Cerebellar cortex (tissue), 1 donor: ENCODE data around the gene DUSP9.

Experiments
- DNase-seq: peaks from one replicate; pipeline ENCODE4 v3.0.0-alpha.2; 2015; ENCODE audit warnings: low spot score

DUSP9 gene

GRCh38 chrX:153621949-153622598, 24.9 kb upstream of the DUSP9 start:
- no peak for DNase-seq

DNA sequence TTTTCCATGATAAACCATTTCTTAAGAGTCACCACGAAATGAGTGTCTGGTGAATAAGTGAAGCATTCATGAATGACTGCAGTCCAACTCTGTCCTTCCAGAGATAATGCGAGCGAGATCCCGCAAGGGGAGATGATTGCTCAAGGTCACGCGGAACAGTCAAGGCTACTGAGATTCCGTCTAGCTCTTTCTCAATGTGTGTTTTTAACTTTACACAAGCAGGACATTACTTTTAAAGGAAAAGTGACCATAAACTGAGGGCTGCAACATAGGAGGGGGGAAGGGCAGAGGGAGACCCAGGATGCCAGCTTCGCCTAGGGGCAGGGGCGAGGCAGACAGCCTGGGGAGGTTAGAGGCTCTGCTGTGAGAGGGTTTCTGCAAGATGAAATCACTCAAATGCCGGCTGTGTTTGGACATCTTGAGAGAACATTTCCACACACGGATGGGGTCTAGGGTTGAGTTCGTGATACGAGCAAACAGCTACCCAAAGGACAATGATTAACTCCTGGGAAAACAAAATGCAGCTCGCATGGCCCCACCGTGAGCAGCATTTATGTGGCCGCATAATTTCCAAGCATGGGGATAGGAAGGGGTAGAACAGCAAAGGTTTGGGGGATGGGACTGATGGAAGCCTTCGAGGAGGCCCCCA, 24.2 kb upstream of the DUSP9 start:
- DNase-seq, result no peak

DNA sequence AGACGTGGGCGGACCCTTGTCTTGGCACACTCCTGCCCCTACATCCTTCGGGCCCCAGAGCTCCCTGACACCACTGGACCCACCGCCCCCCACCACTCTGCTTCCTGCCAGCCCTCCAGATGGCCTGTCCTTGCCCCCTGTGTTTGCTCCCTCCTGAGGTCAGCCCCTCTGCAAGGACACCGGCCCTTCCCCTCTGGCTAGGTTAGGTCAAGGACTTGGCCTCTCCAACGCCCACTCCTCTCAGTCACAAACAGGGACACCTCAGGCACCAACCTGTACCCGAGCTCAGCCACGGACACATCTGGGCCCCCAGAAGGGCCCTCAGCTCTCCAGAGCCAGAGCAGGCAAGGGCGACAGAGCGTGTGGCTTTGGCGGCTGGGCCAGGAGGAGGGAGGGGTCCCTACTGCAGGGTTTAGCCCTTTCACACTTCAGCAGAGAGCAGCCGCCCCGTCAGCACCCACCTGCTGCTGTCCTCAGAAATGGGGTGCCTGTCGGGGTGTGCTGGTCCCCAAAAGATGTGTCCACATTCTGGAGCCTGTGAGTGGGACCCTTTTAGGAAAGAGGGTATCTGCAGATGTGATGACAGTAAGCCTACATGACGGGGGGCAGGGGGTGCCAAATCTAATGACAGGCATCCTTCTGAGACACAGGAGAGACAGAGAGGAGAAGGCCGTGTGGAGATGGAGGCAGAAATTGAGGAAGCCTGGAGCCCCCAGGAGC, 23.5 kb upstream of the DUSP9 start:
- no peak for DNase-seq

- DNase-seq, result no peak
Measured at GRCh38 chrX:153624196-153625091, 22.6 kb upstream of the DUSP9 start.

GRCh38 chrX:153625271-153626024, 21.6 kb upstream of the DUSP9 start:
- no peak for DNase-seq

GRCh38 chrX:153626025-153626633, 20.9 kb upstream of the DUSP9 start:
- no peak for DNase-seq

- no peak for DNase-seq
Measured at GRCh38 chrX:153626863-153627674, 19.9 kb upstream of the DUSP9 start.

- no peak for DNase-seq
Measured at GRCh38 chrX:153627675-153628111, 19.3 kb upstream of the DUSP9 start.

DNA sequence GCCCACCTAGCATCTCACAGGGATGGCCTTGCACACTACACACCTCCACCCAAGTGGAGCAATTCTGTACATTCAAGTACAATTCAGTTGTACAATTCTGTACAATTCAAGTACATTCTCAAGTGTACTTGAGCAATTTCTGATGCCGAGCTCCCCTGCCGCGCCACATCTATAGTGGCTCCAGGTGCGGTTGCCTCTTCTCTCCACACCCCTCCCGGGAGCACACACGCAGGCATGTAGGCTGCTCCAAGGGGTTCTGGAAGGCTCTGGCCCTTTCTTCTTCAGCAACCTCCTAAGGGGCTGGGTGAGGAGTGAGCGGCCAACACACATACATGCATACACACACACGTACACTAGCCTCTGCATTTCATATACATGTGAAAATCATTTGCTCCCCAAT, 18.9 kb upstream of the DUSP9 start:
- DNase-seq, result no peak

- no peak for DNase-seq
Measured at GRCh38 chrX:153628665-153629064, 18.3 kb upstream of the DUSP9 start.

GRCh38 chrX:153631346-153631745, 15.7 kb upstream of the DUSP9 start:
- no peak for DNase-seq

- no peak for DNase-seq
Measured at GRCh38 chrX:153631907-153632594, 15.0 kb upstream of the DUSP9 start.

DNA sequence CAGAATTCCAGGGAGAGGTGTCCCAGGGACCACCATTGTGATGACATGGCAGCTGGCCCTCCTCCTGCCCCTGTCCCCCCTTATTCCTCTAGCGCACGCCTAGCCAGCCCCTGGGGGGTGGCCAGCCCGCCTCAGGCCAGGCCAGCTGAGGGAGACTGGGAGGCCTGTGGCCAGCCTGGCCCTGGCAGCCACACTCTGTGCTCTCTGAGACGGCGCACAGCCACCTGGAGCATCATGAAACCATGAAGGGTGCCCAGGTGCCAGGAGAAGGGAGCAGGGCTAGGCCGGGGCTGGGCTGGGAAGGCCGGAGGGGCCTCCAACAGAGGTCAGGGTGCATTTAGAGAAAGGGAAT, 14.4 kb upstream of the DUSP9 start:
- no peak for DNase-seq

GRCh38 chrX:153633048-153633447, 14.0 kb upstream of the DUSP9 start:
- DNase-seq, result no peak

GRCh38 chrX:153633607-153634180, 13.3 kb upstream of the DUSP9 start:
- DNase-seq, result no peak

GRCh38 chrX:153634236-153634635, 12.8 kb upstream of the DUSP9 start:
- no peak for DNase-seq

DNA sequence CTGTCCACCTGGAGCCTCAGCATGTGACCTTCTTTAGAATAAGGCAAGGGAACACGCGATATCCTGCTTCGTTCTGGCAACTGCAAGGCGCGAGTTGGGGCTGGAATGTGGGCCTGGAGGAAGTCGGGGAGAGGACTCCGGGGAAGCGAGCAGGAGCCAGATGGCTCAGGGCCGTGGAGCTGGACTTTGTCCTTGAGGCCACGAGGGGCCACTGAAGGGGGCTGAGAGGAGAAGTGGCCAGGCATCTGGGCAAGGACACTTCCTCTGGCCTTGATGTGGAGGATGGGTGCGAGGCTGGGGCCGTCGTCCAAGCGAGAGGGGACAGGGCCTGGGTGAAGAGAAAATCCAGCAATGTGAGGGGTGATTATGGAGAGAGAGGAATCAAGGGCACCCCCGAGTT, 12.2 kb upstream of the DUSP9 start:
- no peak for DNase-seq

DNA sequence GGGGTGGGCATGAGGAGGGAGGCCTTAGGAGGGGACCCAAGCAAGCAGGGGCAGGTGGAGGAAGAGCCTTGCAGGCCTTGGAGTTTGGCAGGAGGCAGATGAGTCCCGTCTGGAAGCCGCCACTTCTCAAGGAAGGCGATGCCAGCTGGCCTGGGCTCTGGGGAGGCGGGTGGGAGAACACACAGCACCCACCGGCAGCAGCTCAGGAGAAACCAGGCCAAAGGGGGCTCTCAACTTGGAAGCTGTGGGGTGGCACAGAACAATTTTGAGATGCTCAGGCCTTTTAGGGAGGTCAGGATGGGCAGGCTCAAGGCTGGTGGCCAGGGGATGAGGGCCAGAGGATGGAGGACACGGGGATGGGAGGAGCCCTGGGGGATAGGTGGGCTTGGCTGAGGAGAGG, 11.6 kb upstream of the DUSP9 start:
- no peak for DNase-seq
